ENCODE results near the gene KRTAP16-1. TPM values are rescaled to one million over a fixed set of nuclear protein-coding genes. Genes with fewer than 3 reads are reported as not detected.
A peak's percentile ranks its signal among the peaks of the same experiment; 100 is the strongest.
"Not testable (repeated sequence)": the region's sequence is repeated elsewhere in the genome, so short reads cannot be mapped to it uniquely, and the experiment has no call there.

The KRTAP16-1 gene
- total RNA-seq, 3 donors from 2014 or later = not detected

DNA sequence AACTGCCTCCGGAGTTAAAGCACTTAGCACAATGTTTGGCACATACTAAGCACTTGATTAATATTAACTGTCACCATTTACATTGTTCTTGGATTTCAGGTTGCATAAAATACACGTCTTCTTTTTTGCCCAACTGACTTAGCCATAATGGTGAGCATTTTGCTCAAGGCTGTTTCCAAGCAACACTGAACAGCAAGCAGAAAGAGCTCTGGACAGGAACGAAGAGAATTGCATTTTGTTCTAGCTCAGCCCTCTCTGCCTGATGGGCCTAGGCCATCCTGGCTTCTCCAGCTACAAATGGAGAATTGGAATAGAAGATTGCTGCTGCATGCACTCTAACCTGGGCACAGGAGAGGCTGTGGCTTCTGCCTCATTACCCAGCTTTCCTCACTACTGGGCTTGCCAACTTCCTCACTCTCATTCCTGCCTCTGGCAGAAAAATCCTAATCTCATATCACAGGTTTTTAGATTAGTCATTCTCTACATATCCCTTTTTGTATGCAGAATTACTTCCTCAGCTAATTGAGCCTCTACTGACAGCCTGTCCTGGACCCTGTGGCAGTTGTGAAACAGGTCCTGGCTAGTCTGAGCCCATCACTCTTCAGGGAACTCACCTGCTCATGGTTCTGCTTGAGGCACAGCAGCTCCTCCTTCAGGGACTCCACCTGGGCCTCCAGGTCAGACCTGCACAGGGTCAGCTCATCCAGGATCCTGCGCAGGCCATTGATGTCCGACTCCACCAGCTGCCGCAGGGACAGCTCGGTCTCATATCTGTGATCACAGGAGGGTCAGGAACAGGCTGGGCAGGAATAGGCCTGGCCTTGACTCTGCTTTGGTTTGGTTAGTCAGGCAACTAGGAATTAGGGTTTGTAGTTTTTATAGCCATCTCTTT is 39.0 kb upstream of the KRTAP16-1 start:
- Histone ChIP-seq H3K4me1 (ENCODE audit: low read depth) (no peaks in the 10 kb centered on the region), H3K4me3 (no peak overlapping the region), H3K9me3 (no peaks in the 10 kb centered on the region), H3K36me3 (ENCODE audit: low read depth) (no peaks in the 10 kb centered on the region)
- TF ChIP-seq, protein P1, sequence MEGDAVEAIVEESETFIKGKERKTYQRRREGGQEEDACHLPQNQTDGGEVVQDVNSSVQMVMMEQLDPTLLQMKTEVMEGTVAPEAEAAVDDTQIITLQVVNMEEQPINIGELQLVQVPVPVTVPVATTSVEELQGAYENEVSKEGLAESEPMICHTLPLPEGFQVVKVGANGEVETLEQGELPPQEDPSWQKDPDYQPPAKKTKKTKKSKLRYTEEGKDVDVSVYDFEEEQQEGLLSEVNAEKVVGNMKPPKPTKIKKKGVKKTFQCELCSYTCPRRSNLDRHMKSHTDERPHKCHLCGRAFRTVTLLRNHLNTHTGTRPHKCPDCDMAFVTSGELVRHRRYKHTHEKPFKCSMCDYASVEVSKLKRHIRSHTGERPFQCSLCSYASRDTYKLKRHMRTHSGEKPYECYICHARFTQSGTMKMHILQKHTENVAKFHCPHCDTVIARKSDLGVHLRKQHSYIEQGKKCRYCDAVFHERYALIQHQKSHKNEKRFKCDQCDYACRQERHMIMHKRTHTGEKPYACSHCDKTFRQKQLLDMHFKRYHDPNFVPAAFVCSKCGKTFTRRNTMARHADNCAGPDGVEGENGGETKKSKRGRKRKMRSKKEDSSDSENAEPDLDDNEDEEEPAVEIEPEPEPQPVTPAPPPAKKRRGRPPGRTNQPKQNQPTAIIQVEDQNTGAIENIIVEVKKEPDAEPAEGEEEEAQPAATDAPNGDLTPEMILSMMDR (IDR thresholded peaks at IDR 0.05) = no peak
- no peak for ATAC-seq
- intact Hi-C loops (cut with DNase I, micrococcal nuclease) = no loop called here
- no peak for DNase-seq

DNA sequence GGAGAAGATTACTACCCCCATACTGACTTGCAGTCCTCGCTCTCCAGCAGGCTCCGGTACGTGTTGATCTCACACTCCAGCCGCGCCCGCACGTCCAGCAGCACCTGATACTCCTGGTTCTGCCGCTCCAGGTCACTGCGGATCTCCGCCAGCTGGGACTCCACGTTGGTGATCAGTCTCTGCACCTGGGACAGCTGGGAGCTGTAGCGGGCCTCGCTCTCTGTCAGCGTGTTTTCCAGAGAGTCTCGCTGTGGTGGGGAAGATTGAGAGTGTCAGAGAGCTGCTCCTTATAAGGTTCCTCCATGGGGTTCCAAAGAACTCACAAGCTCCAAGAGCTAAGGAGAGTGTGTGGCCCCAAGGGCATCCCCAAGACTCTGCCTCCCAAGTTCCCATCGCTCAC is 37.3 kb upstream of the KRTAP16-1 start:
- H3K36me3 ChIP-seq (ENCODE audit: low read depth); DNase-seq; H3K4me3 ChIP-seq; H3K4me1 ChIP-seq (ENCODE audit: low read depth); H3K9me3 ChIP-seq; intact Hi-C loops (cut with DNase I, micrococcal nuclease); ATAC-seq: not testable (repeated sequence)

DNA sequence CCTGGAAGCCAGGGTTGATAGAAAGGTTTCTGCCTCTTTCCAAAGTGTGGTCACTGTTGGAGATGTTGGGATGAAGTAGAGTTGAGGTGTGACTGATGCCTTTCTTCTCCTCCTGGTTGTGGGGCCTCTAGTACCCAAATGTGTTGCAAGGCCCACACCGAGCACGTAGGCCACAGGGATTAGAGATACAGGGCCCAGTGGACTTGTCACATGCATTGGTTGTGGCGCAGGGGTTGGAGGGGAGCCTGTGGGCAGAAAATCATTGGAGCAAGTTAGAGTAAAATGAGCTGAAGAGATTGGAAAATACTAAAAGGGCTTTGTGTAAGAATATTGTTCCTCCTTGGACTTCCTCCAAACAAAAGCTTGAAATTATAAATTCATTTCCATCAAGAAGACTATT is 36.9 kb upstream of the KRTAP16-1 start:
- no peaks in the 10 kb centered on the region for H3K36me3 ChIP-seq (ENCODE audit: low read depth)
- DNase-seq (no peak), ATAC-seq (no peak)
- intact Hi-C loops (cut with DNase I, micrococcal nuclease) = no loop called here
- no peaks in the 10 kb centered on the region for H3K9me3 ChIP-seq
- no peaks in the 10 kb centered on the region for H3K4me1 ChIP-seq (ENCODE audit: low read depth)
- no peak overlapping the region for H3K4me3 ChIP-seq
- TF ChIP-seq, protein P1 (IDR thresholded peaks at IDR 0.05) = no peak

DNA sequence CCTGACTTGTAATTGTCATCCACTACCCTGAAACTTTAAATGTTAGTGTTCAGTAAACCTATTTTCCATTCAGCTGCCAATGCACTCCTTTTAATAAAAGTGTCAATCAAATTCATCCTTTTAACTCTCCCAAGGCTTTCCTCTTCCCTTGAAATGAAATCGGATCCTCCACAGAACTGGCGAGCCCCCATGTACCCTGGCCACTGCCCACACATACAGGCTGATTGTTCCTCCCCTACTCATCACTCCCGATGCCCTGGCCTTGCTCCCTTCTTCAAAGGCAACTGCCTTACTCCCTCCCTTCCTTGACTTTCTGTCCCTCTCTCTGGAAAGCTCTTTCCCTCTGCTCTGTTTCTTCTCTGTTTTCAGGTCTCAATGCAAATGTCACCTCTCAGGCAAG is 33.9 kb upstream of the KRTAP16-1 start:
- no peaks in the 10 kb centered on the region for H3K4me1 ChIP-seq (ENCODE audit: low read depth)
- TF ChIP-seq, protein P1 (IDR thresholded peaks at IDR 0.05) = no peak
- no peak for ATAC-seq
- H3K9me3 ChIP-seq = no peaks in the 10 kb centered on the region
- DNase-seq = no peak
- intact Hi-C loops (cut with DNase I, micrococcal nuclease) = no loop called here
- H3K36me3 ChIP-seq (ENCODE audit: low read depth) = no peaks in the 10 kb centered on the region
- H3K4me3 ChIP-seq = no peak overlapping the region

- ATAC-seq (peak; percentile 23), DNase-seq (peak in 1 of 3 donors; percentile 37)
- Histone ChIP-seq H3K9me3 (no peaks in the 10 kb centered on the region), H3K4me3 (no peak overlapping the region), H3K36me3 (ENCODE audit: low read depth) (no peaks in the 10 kb centered on the region), H3K4me1 (ENCODE audit: low read depth) (no peaks in the 10 kb centered on the region)
- intact Hi-C loops (cut with DNase I, micrococcal nuclease) = no loop called here
- TF ChIP-seq, protein P1 (IDR thresholded peaks at IDR 0.05) = no peak
Measured at GRCh38 chr17:41340934-41341861, 32.1 kb upstream of the KRTAP16-1 start.

GRCh38 chr17:41340494-41340893 is 31.4 kb upstream of the KRTAP16-1 start:
- intact Hi-C loops (cut with DNase I, micrococcal nuclease) = no loop called here

More at GRCh38 chr17:41340494-41340893, 31.4 kb upstream of the KRTAP16-1 start:
- H3K9me3 ChIP-seq = no peaks in the 10 kb centered on the region
- ATAC-seq (no peak), DNase-seq (no peak)
- TF ChIP-seq, protein P1 (IDR thresholded peaks at IDR 0.05) = no peak
- H3K4me1 ChIP-seq (ENCODE audit: low read depth) = no peaks in the 10 kb centered on the region
- H3K4me3 ChIP-seq = no peak overlapping the region
- no peaks in the 10 kb centered on the region for H3K36me3 ChIP-seq (ENCODE audit: low read depth)

All from mucosa of descending colon (tissue), 3 donors.